SK-N-SH (cell line): ENCODE results near the gene TNXB. TPM values are rescaled to one million over a fixed set of nuclear protein-coding genes. Genes with fewer than 3 reads are reported as not detected.

Source experiments
- CTCF ChIA-PET: fragments of 300-600, 350-600 bp; formaldehyde crosslinking; extraction: SDS; loops from one replicate; lab custom pipeline; 2021; lab: Yijun Ruan, JAX
- POLR2A ChIA-PET: fragments of 350-600 bp; sonication (Branson Sonifier 250); formaldehyde crosslinking; extraction: SDS; loops from one replicate; lab custom pipeline; 2020; ENCODE audit warnings: antibody characterized with exemption, inconsistent platforms; lab: Yijun Ruan, JAX
- DNase-seq: peaks from one replicate; pipeline ENCODE4 v3.0.0; 2012
- H2AFZ ChIP-seq: fragments of 200-600 bp; sonication (generic); 2 replicates; pipeline ENCODE4 v1.8.1; 2016; ENCODE audit warnings: antibody characterized with exemption, mild to moderate bottlenecking, low read depth
- H3F3A ChIP-seq: fragments of 200-600 bp; sonication (generic); replicated peaks from 2 replicates; pipeline ENCODE3; 2016; ENCODE audit warnings: antibody characterized with exemption, mild to moderate bottlenecking; ENCODE audit not compliant: insufficient read depth
- H3K27ac ChIP-seq, 2 experiments: fragments of 200-500 bp in 1 of 2; fragments of 200-600 bp in 1 of 2; sonication (Bioruptor generic) in 1 of 2; sonication (generic), shearing (Covaris generic) in 1 of 2; 2 replicates each; pipeline versions ENCODE4 v1.5.1 to v1.6.1; 2014 to 2016; ENCODE audit warnings: low read depth in 2 of 2, inconsistent platforms in 1 of 2, low read length in 1 of 2, mild to moderate bottlenecking in 1 of 2, mixed read lengths in 1 of 2
- H3K27me3 ChIP-seq: fragments of 200-600 bp; sonication (generic), shearing (Covaris generic); 2 replicates; pipeline ENCODE4 v1.6.1; 2016; ENCODE audit warnings: mixed run types; ENCODE audit not compliant: insufficient read depth
- H3K36me3 ChIP-seq, 2 experiments: fragments of 200-500 bp in 1 of 2; fragments of 200-600 bp in 1 of 2; sonication (Bioruptor generic) in 1 of 2; sonication (generic) in 1 of 2; replicated peaks in 1 of 2; 2 replicates each; pipeline versions ENCODE3 to v1.5.1; 2014 to 2016; ENCODE audit warnings: low read length in 1 of 2, mild to moderate bottlenecking in 1 of 2; ENCODE audit not compliant: insufficient read depth in 2 of 2, control insufficient read depth in 1 of 2
- H3K4me1 ChIP-seq, 2 experiments: fragments of 200-500 bp in 1 of 2; fragments of 200-600 bp in 1 of 2; sonication (Bioruptor generic) in 1 of 2; sonication (generic), shearing (Covaris generic) in 1 of 2; 2 replicates each; pipeline versions ENCODE4 v1.5.1 to v1.6.1; 2014 to 2016; ENCODE audit warnings: low read depth in 1 of 2, low read length in 1 of 2, mixed run types in 1 of 2; ENCODE audit not compliant: insufficient read depth in 2 of 2, control insufficient read depth in 1 of 2
- H3K4me2 ChIP-seq: fragments of 200-600 bp; sonication (generic), shearing (Covaris generic); 2 replicates; pipeline ENCODE4 v1.6.1; 2017; ENCODE audit warnings: mixed run types
- H3K4me3 ChIP-seq, 2 experiments: fragments of 200-500 bp in 1 of 2; fragments of 200-600 bp in 1 of 2; sonication (Bioruptor generic) in 1 of 2; sonication (generic), shearing (Covaris generic) in 1 of 2; 2 replicates each; pipeline versions ENCODE4 v1.5.1 to v1.8.1; 2014 to 2016; ENCODE audit warnings: low read depth in 2 of 2, inconsistent platforms in 1 of 2, low read length in 1 of 2, mild to moderate bottlenecking in 1 of 2, mixed read lengths in 1 of 2, moderate library complexity in 1 of 2
- H3K79me2 ChIP-seq: fragments of 200-600 bp; sonication (generic); 2 replicates; pipeline ENCODE4 v1.8.1; 2017; ENCODE audit warnings: mild to moderate bottlenecking; ENCODE audit not compliant: insufficient read depth
- H3K9ac ChIP-seq: fragments of 200-600 bp; sonication (generic); 2 replicates; pipeline ENCODE4 v1.6.1; 2017; ENCODE audit warnings: mixed run types
- H3K9me2 ChIP-seq: fragments of 200-600 bp; sonication (generic); 2 replicates; pipeline ENCODE4 v1.6.1; 2017; ENCODE audit warnings: mixed run types
- H3K9me3 ChIP-seq: fragments of 200-600 bp; sonication (generic); 2 replicates; pipeline ENCODE4 v1.6.1; 2017; ENCODE audit warnings: mixed run types, mild to moderate bottlenecking, moderate library complexity
- H4K20me1 ChIP-seq: fragments of 200-600 bp; sonication (generic); 2 replicates; pipeline ENCODE4 v1.6.1; 2017; ENCODE audit warnings: mild to moderate bottlenecking, mixed run types; ENCODE audit not compliant: insufficient read depth
- FOSL2 ChIP-seq: IDR thresholded peaks from 2 replicates; pipeline ENCODE4 v1.4.0; 2012; ENCODE audit warnings: low read depth, mild to moderate bottlenecking, moderate library complexity, borderline replicate concordance
- FOXJ3 ChIP-seq: sonication (generic); formaldehyde crosslinking; IDR thresholded peaks from 2 replicates; pipeline ENCODE4 v1.5.1; 2020; ENCODE audit warnings: mild to moderate bottlenecking, missing genetic modification reagents
- MEF2A ChIP-seq: IDR thresholded peaks from 2 replicates; pipeline ENCODE4 v1.4.0; 2012; ENCODE audit warnings: low read depth, borderline replicate concordance
- NFIC ChIP-seq: IDR thresholded peaks from 2 replicates; pipeline ENCODE4 v1.4.0; 2012; ENCODE audit warnings: borderline replicate concordance
- POLR2AphosphoS5 ChIP-seq: IDR thresholded peaks from 2 replicates; pipeline ENCODE4 v1.6.1; 2012; ENCODE audit warnings: low read depth, low read length
- RAD21 ChIP-seq: IDR thresholded peaks from 2 replicates; pipeline ENCODE4 v1.6.1; 2012; ENCODE audit warnings: mild to moderate bottlenecking, low read length
- RFX5 ChIP-seq: IDR thresholded peaks from 2 replicates; pipeline ENCODE4 v1.6.1; 2012; ENCODE audit warnings: mild to moderate bottlenecking, improper control_type of control experiment, low read length
- RXRA ChIP-seq: IDR thresholded peaks from 2 replicates; pipeline ENCODE4 v1.4.0; 2012; ENCODE audit warnings: low read depth, mild to moderate bottlenecking, borderline replicate concordance
- TAF1 ChIP-seq: IDR thresholded peaks from 2 replicates; pipeline ENCODE4 v1.6.1; 2012; ENCODE audit warnings: low read depth, mild to moderate bottlenecking, low read length, moderate library complexity, borderline replicate concordance
- TCF12 ChIP-seq: IDR thresholded peaks from 2 replicates; pipeline ENCODE4 v1.4.0; 2012
- TEAD4 ChIP-seq: IDR thresholded peaks from 2 replicates; pipeline ENCODE4 v1.4.0; 2012; ENCODE audit warnings: mild to moderate bottlenecking, borderline replicate concordance; ENCODE audit not compliant: insufficient read depth
- YY1 ChIP-seq: IDR thresholded peaks from 2 replicates; pipeline ENCODE4 v1.4.0; 2012; ENCODE audit warnings: low read depth, mild to moderate bottlenecking
- WGBS: methylation state at CpG from one replicate; pipeline ENCODE4 v1.1.6; 2017; ENCODE audit warnings: low lambda C conversion rate; 5-methylcytosine and 5-hydroxymethylcytosine counted together
- polyA plus RNA-seq, 3 experiments: library from polyadenylated mRNA; depleted of rRNA; stranded (reverse); fragments of >200 nt; gene quantifications; 2 replicates each; pipeline ENCODE4 v1.2.3, GENCODE V29; 2012
- TF ChIP-seq, protein P1 (sequence below): IDR thresholded peaks from 2 replicates; pipeline ENCODE4 v1.4.0; 2012; ENCODE audit warnings: low read depth
- TF ChIP-seq, protein P2 (sequence below): IDR thresholded peaks from 2 replicates; pipeline ENCODE4; 2012
- TF ChIP-seq, protein P3 (sequence below): fragments of 200-600 bp; sonication (generic); IDR thresholded peaks from 2 replicates; pipeline ENCODE4 v1.6.1; 2017; ENCODE audit warnings: antibody characterized with exemption, mild to moderate bottlenecking, moderate library complexity
- TF ChIP-seq, protein P4 (sequence below): IDR thresholded peaks from 2 replicates; pipeline ENCODE4 v1.4.0; 2012; ENCODE audit warnings: low read depth, borderline replicate concordance
- TF ChIP-seq, protein P5 (sequence below): fragments of 150-350 bp; IDR thresholded peaks from 2 replicates; pipeline ENCODE4 v1.6.1; 2017; ENCODE audit warnings: antibody characterized with exemption, low read length, low read depth, borderline replicate concordance

Gene TNXB
- polyA plus RNA-seq, 1 of the 3 experiments (the other 2 are of a cell fraction): 0.48 TPM

DNA sequence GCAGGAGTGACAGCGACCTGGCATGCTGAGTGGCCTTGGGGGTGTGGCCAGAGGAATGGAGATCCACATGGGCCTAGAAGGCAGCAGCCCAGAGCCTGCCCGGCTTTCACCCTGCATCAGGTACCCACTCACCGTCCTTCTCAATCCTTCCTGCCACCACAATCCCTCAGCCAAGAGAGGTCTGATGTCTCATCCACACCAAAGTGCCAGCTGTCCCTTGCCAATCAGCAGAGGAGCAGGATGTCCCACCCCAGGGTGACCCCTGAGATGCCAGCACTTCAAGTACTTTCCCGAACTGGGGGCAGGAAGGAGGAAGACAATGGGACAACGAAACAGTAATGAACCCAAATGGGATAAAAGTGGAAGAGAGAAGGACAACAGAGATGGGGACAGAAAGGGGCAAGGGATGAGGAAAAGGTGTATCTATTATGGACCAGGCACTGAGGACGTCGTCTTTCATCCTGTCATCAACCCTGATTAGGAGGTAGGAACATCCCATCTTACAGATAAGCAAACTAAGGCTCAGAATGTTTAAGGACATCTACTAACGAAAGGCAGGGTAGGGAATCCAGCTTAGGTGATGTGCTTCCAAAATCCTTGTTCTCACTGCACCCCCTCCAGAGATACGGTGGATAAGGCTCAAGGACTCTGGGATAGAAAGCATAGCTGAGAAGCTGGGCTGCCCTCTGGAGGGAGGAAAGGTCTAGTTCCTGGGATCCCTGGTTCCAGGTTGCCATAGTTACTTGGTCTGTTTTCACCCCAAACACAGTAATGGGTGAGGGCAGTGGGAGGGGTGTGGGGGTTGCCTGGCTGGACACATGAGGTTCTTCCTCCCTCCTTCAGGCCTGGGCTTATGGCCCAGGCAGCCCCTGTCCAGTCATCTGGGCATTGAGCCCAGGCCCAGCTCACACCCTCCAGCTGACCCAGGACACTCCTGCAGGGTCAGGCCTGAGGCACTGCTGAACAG, 4.5 kb upstream of the TNXB start:
- peaks cover 34% of the 10 kb centered on the region for H3F3A ChIP-seq
- no peak for TF ChIP-seq YY1
- peak; percentile 23; the same call in 1 of the 2 replicates for TF ChIP-seq RAD21
- TF ChIP-seq, protein P1, sequence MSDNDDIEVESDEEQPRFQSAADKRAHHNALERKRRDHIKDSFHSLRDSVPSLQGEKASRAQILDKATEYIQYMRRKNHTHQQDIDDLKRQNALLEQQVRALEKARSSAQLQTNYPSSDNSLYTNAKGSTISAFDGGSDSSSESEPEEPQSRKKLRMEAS: peak; percentile 31; the same call in 1 of the 2 replicates
- TF ChIP-seq, protein P2, sequence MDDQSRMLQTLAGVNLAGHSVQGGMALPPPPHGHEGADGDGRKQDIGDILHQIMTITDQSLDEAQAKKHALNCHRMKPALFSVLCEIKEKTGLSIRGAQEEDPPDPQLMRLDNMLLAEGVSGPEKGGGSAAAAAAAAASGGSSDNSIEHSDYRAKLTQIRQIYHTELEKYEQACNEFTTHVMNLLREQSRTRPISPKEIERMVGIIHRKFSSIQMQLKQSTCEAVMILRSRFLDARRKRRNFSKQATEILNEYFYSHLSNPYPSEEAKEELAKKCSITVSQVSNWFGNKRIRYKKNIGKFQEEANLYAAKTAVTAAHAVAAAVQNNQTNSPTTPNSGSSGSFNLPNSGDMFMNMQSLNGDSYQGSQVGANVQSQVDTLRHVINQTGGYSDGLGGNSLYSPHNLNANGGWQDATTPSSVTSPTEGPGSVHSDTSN: peak; percentile 55
- no peak for TF ChIP-seq MEF2A
- TF ChIP-seq, protein P3, sequence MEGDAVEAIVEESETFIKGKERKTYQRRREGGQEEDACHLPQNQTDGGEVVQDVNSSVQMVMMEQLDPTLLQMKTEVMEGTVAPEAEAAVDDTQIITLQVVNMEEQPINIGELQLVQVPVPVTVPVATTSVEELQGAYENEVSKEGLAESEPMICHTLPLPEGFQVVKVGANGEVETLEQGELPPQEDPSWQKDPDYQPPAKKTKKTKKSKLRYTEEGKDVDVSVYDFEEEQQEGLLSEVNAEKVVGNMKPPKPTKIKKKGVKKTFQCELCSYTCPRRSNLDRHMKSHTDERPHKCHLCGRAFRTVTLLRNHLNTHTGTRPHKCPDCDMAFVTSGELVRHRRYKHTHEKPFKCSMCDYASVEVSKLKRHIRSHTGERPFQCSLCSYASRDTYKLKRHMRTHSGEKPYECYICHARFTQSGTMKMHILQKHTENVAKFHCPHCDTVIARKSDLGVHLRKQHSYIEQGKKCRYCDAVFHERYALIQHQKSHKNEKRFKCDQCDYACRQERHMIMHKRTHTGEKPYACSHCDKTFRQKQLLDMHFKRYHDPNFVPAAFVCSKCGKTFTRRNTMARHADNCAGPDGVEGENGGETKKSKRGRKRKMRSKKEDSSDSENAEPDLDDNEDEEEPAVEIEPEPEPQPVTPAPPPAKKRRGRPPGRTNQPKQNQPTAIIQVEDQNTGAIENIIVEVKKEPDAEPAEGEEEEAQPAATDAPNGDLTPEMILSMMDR: peak; percentile 56
- no peak for TF ChIP-seq RFX5
- TF ChIP-seq TCF12: peak; percentile 56
- peak; percentile 20; the same call in 1 of the 2 replicates for TF ChIP-seq POLR2AphosphoS5
- TF ChIP-seq RXRA: peak; percentile 70
- TF ChIP-seq NFIC: peak; percentile 76
- TF ChIP-seq FOSL2: peak; percentile 11; the same call in 1 of the 2 replicates
- H3K4me1 ChIP-seq: peaks cover 3 to 9% of the 10 kb centered on the region in 2 experiments; a peak in 1 of 4 replicates
- no peaks in the 10 kb centered on the region for H3K9me3 ChIP-seq
- H3K4me2 ChIP-seq: no peak overlapping the region
- POLR2A ChIA-PET: no interaction called here
- H3K9ac ChIP-seq: peak overlapping the region; percentile 55; the same call in 1 of the 2 replicates
- peak; percentile 53 for DNase-seq
- no peak overlapping the region for H3K4me3 ChIP-seq
- H2AFZ ChIP-seq: no peak overlapping the region
- CTCF ChIA-PET: interaction anchor here (1.0 to 1.1 kb wide), 2 partner anchors 41 to 1005 kb away, joined by 3 read pairs; no protein-coding TSS in a partner anchor
- no peaks in the 10 kb centered on the region; the same call in 1 of the 2 replicates for H3K27me3 ChIP-seq
- no peaks in the 10 kb centered on the region for H3K79me2 ChIP-seq
- WGBS: 89% methylated on average over 9 of the region's 9 CpGs
- peak overlapping the region in 1 of 2 experiments; percentile 83; a peak in 3 of 4 replicates for H3K27ac ChIP-seq
- H4K20me1 ChIP-seq: no peaks in the 10 kb centered on the region
- peaks cover 8 to 18% of the 10 kb centered on the region in 2 experiments for H3K36me3 ChIP-seq
- no peaks in the 10 kb centered on the region for H3K9me2 ChIP-seq

DNA sequence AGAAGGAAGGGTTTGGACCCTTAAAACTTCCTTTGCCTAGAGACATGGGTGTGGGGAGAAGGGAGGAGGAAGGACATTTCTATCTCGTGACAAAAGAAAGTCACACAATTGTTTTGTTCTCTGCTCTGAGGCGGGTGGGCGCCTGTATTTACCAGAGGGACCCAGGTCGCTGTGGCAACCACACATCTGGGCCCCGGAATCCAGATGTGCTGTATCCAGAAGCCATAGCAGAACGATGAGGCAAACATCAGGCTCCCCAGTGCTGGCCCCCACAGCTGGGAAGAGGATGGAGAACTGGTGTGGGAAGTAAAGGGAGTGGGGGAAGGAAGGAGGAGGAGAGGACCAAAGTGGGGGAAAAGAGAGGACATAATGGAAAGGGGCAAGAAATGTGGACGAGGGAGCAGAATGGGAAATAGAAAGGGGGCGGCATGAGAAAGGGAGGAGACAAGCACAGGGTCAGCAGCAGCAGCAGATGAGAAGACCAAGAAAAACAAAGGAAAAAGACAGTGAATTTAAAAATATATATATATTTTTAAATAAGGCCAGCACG, 3.4 kb upstream of the TNXB start:
- Histone ChIP-seq H3K4me1 (peaks cover 3 to 15% of the 10 kb centered on the region in 2 experiments; a peak in 3 of 4 replicates), H3K9ac (no peak overlapping the region), H2AFZ (no peak overlapping the region), H3K27me3 (no peaks in the 10 kb centered on the region; the same call in 1 of the 2 replicates), H3K36me3 (peaks cover 0 to 8% of the 10 kb centered on the region in 2 experiments), H3K4me2 (no peak overlapping the region), H3K27ac (no peak overlapping the region), H3K4me3 (no peak overlapping the region), H3K9me2 (no peaks in the 10 kb centered on the region), H3K9me3 (no peaks in the 10 kb centered on the region), H3F3A (peaks cover 31% of the 10 kb centered on the region), H3K79me2 (no peaks in the 10 kb centered on the region), H4K20me1 (no peaks in the 10 kb centered on the region)
- CTCF ChIA-PET: no interaction called here
- WGBS: 92% methylated on average over 9 of the region's 9 CpGs
- POLR2A ChIA-PET: no interaction called here
- DNase-seq: no peak
- TF ChIP-seq TAF1: no peak
- no peak for TF ChIP-seq FOSL2
- TF ChIP-seq TEAD4: no peak
- no peak for TF ChIP-seq FOXJ3 (CRISPR knock-in tag)
- no peak for TF ChIP-seq RAD21
- TF ChIP-seq TCF12: no peak
- TF ChIP-seq, protein P4, sequence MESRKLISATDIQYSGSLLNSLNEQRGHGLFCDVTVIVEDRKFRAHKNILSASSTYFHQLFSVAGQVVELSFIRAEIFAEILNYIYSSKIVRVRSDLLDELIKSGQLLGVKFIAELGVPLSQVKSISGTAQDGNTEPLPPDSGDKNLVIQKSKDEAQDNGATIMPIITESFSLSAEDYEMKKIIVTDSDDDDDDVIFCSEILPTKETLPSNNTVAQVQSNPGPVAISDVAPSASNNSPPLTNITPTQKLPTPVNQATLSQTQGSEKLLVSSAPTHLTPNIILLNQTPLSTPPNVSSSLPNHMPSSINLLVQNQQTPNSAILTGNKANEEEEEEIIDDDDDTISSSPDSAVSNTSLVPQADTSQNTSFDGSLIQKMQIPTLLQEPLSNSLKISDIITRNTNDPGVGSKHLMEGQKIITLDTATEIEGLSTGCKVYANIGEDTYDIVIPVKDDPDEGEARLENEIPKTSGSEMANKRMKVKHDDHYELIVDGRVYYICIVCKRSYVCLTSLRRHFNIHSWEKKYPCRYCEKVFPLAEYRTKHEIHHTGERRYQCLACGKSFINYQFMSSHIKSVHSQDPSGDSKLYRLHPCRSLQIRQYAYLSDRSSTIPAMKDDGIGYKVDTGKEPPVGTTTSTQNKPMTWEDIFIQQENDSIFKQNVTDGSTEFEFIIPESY: no peak
- TF ChIP-seq, protein P2: no peak
- TF ChIP-seq, protein P5, sequence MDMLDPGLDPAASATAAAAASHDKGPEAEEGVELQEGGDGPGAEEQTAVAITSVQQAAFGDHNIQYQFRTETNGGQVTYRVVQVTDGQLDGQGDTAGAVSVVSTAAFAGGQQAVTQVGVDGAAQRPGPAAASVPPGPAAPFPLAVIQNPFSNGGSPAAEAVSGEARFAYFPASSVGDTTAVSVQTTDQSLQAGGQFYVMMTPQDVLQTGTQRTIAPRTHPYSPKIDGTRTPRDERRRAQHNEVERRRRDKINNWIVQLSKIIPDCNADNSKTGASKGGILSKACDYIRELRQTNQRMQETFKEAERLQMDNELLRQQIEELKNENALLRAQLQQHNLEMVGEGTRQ: no peak
